SK-N-SH treated with all-trans-retinoic acid at 6 μM for 48 hours (cell line): ENCODE measurements around the gene CLCN1.

Source experiments
- ATAC-seq: fragments of 200-7000 bp; cut with Tn5 transposase; 3 replicates; pipeline ENCODE4 v1.9.1; 2020; ENCODE audit warnings: mild to moderate bottlenecking, moderate library complexity
- ARNTL ChIP-seq: fragments of 450-650 bp; formaldehyde crosslinking; IDR thresholded peaks from 2 replicates; pipeline ENCODE4 v1.5.0; 2020; ENCODE audit warnings: low read depth, mild to moderate bottlenecking, moderate library complexity, borderline replicate concordance
- BACH2 ChIP-seq: fragments of 250-450 bp; sonication (Bioruptor Pico); IDR thresholded peaks from 2 replicates; pipeline ENCODE4 v1.9.0; 2021; ENCODE audit warnings: mild to moderate bottlenecking, borderline replicate concordance
- CSDC2 ChIP-seq: fragments of 250-450 bp; sonication (Bioruptor Pico); IDR thresholded peaks from 2 replicates; pipeline ENCODE4 v1.5.0; 2020; ENCODE audit warnings: mild to moderate bottlenecking, moderate library complexity
- ESRRG ChIP-seq: fragments of 250-450 bp; sonication (Bioruptor Pico); IDR thresholded peaks from 2 replicates; pipeline ENCODE4 v1.6.1; 2021; ENCODE audit warnings: mild to moderate bottlenecking
- GLIS3 ChIP-seq: fragments of 250-450 bp; sonication (Bioruptor Pico); IDR thresholded peaks from 2 replicates; pipeline ENCODE4 v1.5.0; 2020; ENCODE audit warnings: mild to moderate bottlenecking, moderate library complexity
- ISL1 ChIP-seq: fragments of 250-450 bp; sonication (Bioruptor Pico); IDR thresholded peaks from 2 replicates; pipeline ENCODE4 v2.1.2; 2022; ENCODE audit warnings: mild to moderate bottlenecking, moderate library complexity
- OSR1 ChIP-seq: fragments of 250-450 bp; sonication (Bioruptor Pico); IDR thresholded peaks from 2 replicates; pipeline ENCODE4 v1.8.0; 2022; ENCODE audit warnings: moderate library complexity, mild to moderate bottlenecking, inconsistent platforms
- PPARA ChIP-seq: fragments of 250-450 bp; sonication (Bioruptor Pico); IDR thresholded peaks from 2 replicates; pipeline ENCODE4 v1.5.0; 2020; ENCODE audit warnings: mild to moderate bottlenecking, borderline replicate concordance
- RARB ChIP-seq: fragments of 250-450 bp; sonication (Bioruptor Pico); IDR thresholded peaks from 2 replicates; pipeline ENCODE4 v1.8.0; 2021; ENCODE audit warnings: mild to moderate bottlenecking, moderate library complexity
- TCF4 ChIP-seq: fragments of 250-450 bp; sonication (Bioruptor Pico); IDR thresholded peaks from 2 replicates; pipeline ENCODE4 v1.8.0; 2021; ENCODE audit warnings: mild to moderate bottlenecking, moderate library complexity, borderline replicate concordance
- TOX ChIP-seq: fragments of 250-450 bp; sonication (Bioruptor Pico); IDR thresholded peaks from 2 replicates; pipeline ENCODE4 v1.8.0; 2021; ENCODE audit warnings: mild to moderate bottlenecking, moderate library complexity, borderline replicate concordance
- ZC3H10 ChIP-seq: fragments of 250-450 bp; sonication (Bioruptor Pico); IDR thresholded peaks from 2 replicates; pipeline ENCODE4 v1.5.1; 2021; ENCODE audit warnings: mild to moderate bottlenecking, moderate library complexity
- ZFP3 ChIP-seq: fragments of 250-450 bp; sonication (Bioruptor Pico); IDR thresholded peaks from 2 replicates; pipeline ENCODE4 v1.5.0; 2020; ENCODE audit warnings: mild to moderate bottlenecking, moderate library complexity
- ZFP30 ChIP-seq: fragments of 450-650 bp; formaldehyde crosslinking; IDR thresholded peaks from 2 replicates; pipeline ENCODE4 v1.5.0; 2022; ENCODE audit warnings: mild to moderate bottlenecking, moderate library complexity
- ZNF565 ChIP-seq: fragments of 450-650 bp; formaldehyde crosslinking; conservative IDR thresholded peaks from 2 replicates; pipeline ENCODE4 v1.5.0; 2020; ENCODE audit warnings: low read depth, mild to moderate bottlenecking, moderate library complexity
- ZNF70 ChIP-seq: fragments of 450-650 bp; formaldehyde crosslinking; IDR thresholded peaks from 2 replicates; pipeline ENCODE4 v1.5.0; 2020; ENCODE audit warnings: mild to moderate bottlenecking, moderate library complexity
- ZNF8 ChIP-seq: fragments of 450-650 bp; formaldehyde crosslinking; IDR thresholded peaks from 2 replicates; pipeline ENCODE4 v1.5.0; 2020; ENCODE audit warnings: mild to moderate bottlenecking, moderate library complexity
- TF ChIP-seq, protein P1 (sequence below): fragments of 250-450 bp; sonication (Bioruptor Pico); IDR thresholded peaks from 2 replicates; pipeline ENCODE4 v1.8.0; 2020; ENCODE audit warnings: mild to moderate bottlenecking, moderate library complexity, borderline replicate concordance
- TF ChIP-seq, protein P2 (sequence below): fragments of 250-450 bp; sonication (Bioruptor Pico); IDR thresholded peaks from 2 replicates; pipeline ENCODE4 v1.5.1; 2021; ENCODE audit warnings: mild to moderate bottlenecking, moderate library complexity
- TF ChIP-seq, protein P3 (sequence below): fragments of 250-450 bp; sonication (Bioruptor Pico); IDR thresholded peaks from 2 replicates; pipeline ENCODE4 v1.5.0; 2020; ENCODE audit warnings: mild to moderate bottlenecking, moderate library complexity
- TF ChIP-seq, protein P4 (sequence below): fragments of 250-450 bp; sonication (Bioruptor Pico); IDR thresholded peaks from 2 replicates; pipeline ENCODE4 v1.5.1; 2020; ENCODE audit warnings: low read depth, mild to moderate bottlenecking, moderate library complexity

CLCN1 gene

DNA sequence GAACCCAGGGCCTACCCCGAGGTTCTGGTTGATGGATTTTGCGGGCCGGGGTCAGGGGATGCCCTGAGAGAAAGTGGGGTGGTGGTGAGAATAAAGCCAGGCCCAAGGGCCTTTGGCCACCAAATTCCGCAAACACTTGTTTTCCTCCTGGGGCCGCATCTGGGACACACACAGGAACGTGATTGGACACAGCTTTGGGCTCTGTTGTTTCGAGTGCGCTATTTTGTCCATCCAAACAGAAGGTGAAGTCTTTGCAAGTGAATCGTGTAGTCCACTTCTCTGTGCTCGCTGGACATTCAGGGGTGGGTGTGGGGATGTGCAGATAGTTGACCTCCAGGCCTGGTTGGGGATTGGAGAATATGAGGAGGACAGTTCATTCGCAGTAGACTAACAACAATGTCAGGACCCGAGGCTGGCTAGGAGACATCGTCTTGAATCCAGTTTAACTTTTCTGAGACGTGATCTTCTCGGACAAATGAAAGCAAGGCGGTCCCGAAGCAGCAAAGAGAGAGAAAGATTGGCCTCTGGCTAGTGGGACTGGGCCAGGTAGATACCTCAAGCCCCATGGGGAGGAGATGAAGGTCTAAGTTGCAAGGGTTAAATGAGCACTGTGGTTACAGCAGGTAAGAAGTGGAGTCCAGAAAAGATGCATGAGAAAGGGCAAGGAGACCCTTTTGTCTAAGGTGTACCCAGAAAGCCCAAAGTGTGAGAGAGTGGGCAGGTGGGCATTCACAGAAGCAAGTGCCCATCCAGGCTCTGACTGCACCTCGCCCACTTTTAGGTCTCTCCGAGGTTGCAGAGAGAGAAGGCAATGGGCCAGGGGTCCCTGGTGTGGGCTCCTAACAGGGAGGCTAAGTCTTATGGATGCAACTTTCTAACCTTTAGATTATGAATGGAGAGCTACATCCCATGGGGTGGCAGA, 47.4 kb downstream of the CLCN1 start:
- peak; percentile 2; the same call in 2 of the 3 replicates for ATAC-seq
- TF ChIP-seq, protein P1, sequence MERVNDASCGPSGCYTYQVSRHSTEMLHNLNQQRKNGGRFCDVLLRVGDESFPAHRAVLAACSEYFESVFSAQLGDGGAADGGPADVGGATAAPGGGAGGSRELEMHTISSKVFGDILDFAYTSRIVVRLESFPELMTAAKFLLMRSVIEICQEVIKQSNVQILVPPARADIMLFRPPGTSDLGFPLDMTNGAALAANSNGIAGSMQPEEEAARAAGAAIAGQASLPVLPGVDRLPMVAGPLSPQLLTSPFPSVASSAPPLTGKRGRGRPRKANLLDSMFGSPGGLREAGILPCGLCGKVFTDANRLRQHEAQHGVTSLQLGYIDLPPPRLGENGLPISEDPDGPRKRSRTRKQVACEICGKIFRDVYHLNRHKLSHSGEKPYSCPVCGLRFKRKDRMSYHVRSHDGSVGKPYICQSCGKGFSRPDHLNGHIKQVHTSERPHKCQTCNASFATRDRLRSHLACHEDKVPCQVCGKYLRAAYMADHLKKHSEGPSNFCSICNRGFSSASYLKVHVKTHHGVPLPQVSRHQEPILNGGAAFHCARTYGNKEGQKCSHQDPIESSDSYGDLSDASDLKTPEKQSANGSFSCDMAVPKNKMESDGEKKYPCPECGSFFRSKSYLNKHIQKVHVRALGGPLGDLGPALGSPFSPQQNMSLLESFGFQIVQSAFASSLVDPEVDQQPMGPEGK, result no peak
- TF ChIP-seq PPARA (CRISPR knock-in tag) (no peak), TOX (CRISPR knock-in tag) (no peak), OSR1 (CRISPR knock-in tag) (no peak)

DNA sequence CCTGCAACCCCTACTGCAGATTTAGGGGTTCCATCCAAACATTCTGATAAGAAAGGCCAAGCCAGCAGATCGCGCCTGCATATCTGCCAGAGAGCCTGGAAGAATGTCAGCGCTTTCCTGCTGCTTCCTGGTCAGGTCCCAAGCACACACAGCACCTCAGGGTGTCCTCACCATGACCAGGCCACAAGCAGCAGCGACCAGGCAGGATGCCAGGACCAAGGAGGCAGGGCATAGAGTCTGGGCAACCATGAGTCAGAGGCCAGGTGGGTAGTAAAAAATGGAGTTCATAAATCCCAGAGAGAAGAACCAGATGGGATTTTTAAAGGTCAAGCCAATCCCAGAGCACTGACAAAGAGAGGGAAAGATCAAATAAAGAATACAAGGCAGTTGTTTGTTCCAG, 52.1 kb downstream of the CLCN1 start:
- ATAC-seq, result peak; percentile 66
- no peak for TF ChIP-seq ISL1 (CRISPR knock-in tag)
- TF ChIP-seq ZFP30, result no peak
- TF ChIP-seq, protein P2, sequence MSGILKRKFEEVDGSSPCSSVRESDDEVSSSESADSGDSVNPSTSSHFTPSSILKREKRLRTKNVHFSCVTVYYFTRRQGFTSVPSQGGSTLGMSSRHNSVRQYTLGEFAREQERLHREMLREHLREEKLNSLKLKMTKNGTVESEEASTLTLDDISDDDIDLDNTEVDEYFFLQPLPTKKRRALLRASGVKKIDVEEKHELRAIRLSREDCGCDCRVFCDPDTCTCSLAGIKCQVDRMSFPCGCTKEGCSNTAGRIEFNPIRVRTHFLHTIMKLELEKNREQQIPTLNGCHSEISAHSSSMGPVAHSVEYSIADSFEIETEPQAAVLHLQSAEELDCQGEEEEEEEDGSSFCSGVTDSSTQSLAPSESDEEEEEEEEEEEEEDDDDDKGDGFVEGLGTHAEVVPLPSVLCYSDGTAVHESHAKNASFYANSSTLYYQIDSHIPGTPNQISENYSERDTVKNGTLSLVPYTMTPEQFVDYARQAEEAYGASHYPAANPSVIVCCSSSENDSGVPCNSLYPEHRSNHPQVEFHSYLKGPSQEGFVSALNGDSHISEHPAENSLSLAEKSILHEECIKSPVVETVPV (CRISPR knock-in tag), result no peak
- no peak for TF ChIP-seq RARB (CRISPR knock-in tag)
- no peak for TF ChIP-seq CSDC2 (CRISPR knock-in tag)
- TF ChIP-seq, protein P3, sequence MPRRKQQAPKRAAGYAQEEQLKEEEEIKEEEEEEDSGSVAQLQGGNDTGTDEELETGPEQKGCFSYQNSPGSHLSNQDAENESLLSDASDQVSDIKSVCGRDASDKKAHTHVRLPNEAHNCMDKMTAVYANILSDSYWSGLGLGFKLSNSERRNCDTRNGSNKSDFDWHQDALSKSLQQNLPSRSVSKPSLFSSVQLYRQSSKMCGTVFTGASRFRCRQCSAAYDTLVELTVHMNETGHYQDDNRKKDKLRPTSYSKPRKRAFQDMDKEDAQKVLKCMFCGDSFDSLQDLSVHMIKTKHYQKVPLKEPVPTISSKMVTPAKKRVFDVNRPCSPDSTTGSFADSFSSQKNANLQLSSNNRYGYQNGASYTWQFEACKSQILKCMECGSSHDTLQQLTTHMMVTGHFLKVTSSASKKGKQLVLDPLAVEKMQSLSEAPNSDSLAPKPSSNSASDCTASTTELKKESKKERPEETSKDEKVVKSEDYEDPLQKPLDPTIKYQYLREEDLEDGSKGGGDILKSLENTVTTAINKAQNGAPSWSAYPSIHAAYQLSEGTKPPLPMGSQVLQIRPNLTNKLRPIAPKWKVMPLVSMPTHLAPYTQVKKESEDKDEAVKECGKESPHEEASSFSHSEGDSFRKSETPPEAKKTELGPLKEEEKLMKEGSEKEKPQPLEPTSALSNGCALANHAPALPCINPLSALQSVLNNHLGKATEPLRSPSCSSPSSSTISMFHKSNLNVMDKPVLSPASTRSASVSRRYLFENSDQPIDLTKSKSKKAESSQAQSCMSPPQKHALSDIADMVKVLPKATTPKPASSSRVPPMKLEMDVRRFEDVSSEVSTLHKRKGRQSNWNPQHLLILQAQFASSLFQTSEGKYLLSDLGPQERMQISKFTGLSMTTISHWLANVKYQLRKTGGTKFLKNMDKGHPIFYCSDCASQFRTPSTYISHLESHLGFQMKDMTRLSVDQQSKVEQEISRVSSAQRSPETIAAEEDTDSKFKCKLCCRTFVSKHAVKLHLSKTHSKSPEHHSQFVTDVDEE (CRISPR knock-in tag), result no peak
- TF ChIP-seq, protein P1, result no peak
- no peak for TF ChIP-seq ARNTL (CRISPR knock-in tag)
- no peak for TF ChIP-seq ZNF8 (CRISPR knock-in tag)
- TF ChIP-seq TCF4 (CRISPR knock-in tag), result no peak
- TF ChIP-seq ZNF70 (CRISPR knock-in tag), result no peak
- no peak for TF ChIP-seq OSR1 (CRISPR knock-in tag)
- TF ChIP-seq, protein P4, sequence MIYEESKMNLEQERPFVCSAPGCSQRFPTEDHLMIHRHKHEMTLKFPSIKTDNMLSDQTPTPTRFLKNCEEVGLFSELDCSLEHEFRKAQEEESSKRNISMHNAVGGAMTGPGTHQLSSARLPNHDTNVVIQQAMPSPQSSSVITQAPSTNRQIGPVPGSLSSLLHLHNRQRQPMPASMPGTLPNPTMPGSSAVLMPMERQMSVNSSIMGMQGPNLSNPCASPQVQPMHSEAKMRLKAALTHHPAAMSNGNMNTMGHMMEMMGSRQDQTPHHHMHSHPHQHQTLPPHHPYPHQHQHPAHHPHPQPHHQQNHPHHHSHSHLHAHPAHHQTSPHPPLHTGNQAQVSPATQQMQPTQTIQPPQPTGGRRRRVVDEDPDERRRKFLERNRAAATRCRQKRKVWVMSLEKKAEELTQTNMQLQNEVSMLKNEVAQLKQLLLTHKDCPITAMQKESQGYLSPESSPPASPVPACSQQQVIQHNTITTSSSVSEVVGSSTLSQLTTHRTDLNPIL, result no peak
- no peak for TF ChIP-seq ZNF565 (CRISPR knock-in tag)
- no peak for TF ChIP-seq ZC3H10
- TF ChIP-seq, all 23 proteins: peak for 0

DNA sequence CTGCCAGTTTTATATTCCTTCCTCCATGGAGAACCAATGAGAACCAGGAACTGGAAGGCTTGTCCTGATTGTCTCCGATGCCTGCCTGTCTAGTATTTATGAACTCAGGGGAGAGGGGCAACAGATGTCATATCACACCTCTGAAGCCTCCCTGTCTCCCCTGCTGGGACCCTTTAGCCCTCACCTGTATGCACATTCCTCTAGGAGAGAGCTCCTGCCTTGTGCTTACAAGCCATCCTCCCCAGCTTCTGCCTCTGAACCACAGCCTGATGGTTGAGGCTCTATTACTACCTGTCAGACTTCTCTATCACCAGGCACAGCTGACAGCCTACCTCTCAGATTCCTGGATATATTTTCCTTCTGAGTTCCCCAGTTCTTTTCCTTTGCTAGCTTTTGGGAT, 52.5 kb downstream of the CLCN1 start:
- TF ChIP-seq ZFP3 (CRISPR knock-in tag) (no peak), BACH2 (CRISPR knock-in tag) (no peak), ZNF565 (CRISPR knock-in tag) (no peak), GLIS3 (CRISPR knock-in tag) (no peak), TOX (CRISPR knock-in tag) (no peak), OSR1 (CRISPR knock-in tag) (no peak), CSDC2 (CRISPR knock-in tag) (no peak), ESRRG (CRISPR knock-in tag) (no peak), ARNTL (CRISPR knock-in tag) (no peak), ZFP30 (no peak)
- TF ChIP-seq, protein P2 (CRISPR knock-in tag), result no peak
- TF ChIP-seq, protein P4, result no peak
- no peak for ATAC-seq
